Psoas muscle (tissue), 8 donors: ENCODE data around the gene UBE2I. TPM values are rescaled to one million over a fixed set of nuclear protein-coding genes. Genes with fewer than 3 reads are reported as not detected.

Source experiments
- ATAC-seq, 4 donors: fragments of 200-7000 bp; cut with Tn5 transposase; one replicate each; pipeline ENCODE4 v1.9.1; 2020; ENCODE audit warnings: moderate library complexity in 3 of 4, mild to moderate bottlenecking in 2 of 4
- DNase-seq, 2 donors: peaks; one replicate each; pipeline ENCODE4 v3.0.0-alpha.2; 2020
- H3K27ac ChIP-seq: fragments of 200-600 bp; one replicate; pipeline ENCODE4 v1.8.0; 2022
- H3K27me3 ChIP-seq, 3 donors: fragments of 200-600 bp in 1 of 3; one replicate each; pipeline versions ENCODE4 v1.6.1 to v1.8.0; 2013 to 2022; ENCODE audit warnings: low read length in 2 of 3, mild to moderate bottlenecking in 2 of 3, moderate library complexity in 1 of 3; ENCODE audit not compliant: insufficient read depth in 3 of 3
- H3K36me3 ChIP-seq, 2 donors: fragments of 200-600 bp in 1 of 2; one replicate each; pipeline versions ENCODE4 v1.6.1 to v1.8.0; 2013 to 2022; ENCODE audit warnings: low read depth in 1 of 2, mild to moderate bottlenecking in 1 of 2, moderate library complexity in 1 of 2; ENCODE audit not compliant: insufficient read depth in 1 of 2
- H3K4me1 ChIP-seq: fragments of 200-600 bp; one replicate; pipeline ENCODE4 v1.8.0; 2022
- H3K4me3 ChIP-seq: fragments of 200-600 bp; one replicate; pipeline ENCODE4 v1.8.0; 2022; ENCODE audit warnings: mild to moderate bottlenecking
- H3K9me3 ChIP-seq: fragments of 200-600 bp; one replicate; pipeline ENCODE4 v1.8.0; 2022
- WGBS, 3 donors: extraction: QIAGEN DNeasy Blood & Tissue Kit; methylation state at CpG; one replicate each; pipeline versions ENCODE4 v1.1.6 to v1.1.7; 2013; 5-methylcytosine and 5-hydroxymethylcytosine counted together
- intact Hi-C, 2 donors: fragments of 100-400 bp; cut with DNase I; formaldehyde crosslinking; loops; one replicate each; pipeline versions ENCODE4 v1.11.0 to v1.14.2; 2022
- polyA plus RNA-seq, 3 donors: library from polyadenylated mRNA; stranded (reverse); fragments of 200-250 nt; gene quantifications; one replicate each; pipeline ENCODE4 v1.2.3, GENCODE V29; 2013
- total RNA-seq, 4 donors: library from RNA; stranded (reverse); fragmentation: NEBNext Ultra II Directional in 2 of 4; extraction: Animal tissue kit (Norgen Biotek cat#: 25700) in 2 of 4; gene quantifications; one replicate each; pipeline versions ENCODE4 v1.2.1 to v1.2.4, GENCODE V29; 2021 to 2023
- TF ChIP-seq, protein P1 (sequence below): fragments of 200-600 bp; IDR thresholded peaks from one replicate; pipeline ENCODE4 v1.8.0; 2022; ENCODE audit warnings: antibody characterized with exemption
- donor health status: healthy with polysubstance abuse.
- donor health status: DM: no; HTN: no; CAD: no; lungs with moderate emphysema.
- donor health status: Bipolar disorder and iron deficiency.
- donor health status: healthy.
- donor health status: DM: yes; HTN: yes; CAD: no.
- donor health status: DM: no; HTN: no; CAD: no.
- donor health status: DM: no; HTN: no; CAD: no.
- donor health status: DM: yes; HTN: yes; CAD: no.

The UBE2I gene
- total and polyA plus RNA-seq, 7 donors = 46.2 to 101 (median 55.6) TPM

GRCh38 chr16:1305823-1306222 is 3.6 kb upstream of the UBE2I start:
- Histone ChIP-seq H3K4me1 (peaks cover 10% of the 10 kb centered on the region), H3K9me3 (no peaks in the 10 kb centered on the region), H3K27ac (no peak overlapping the region), H3K27me3 (peaks cover 0 to 23% (median 4%) of the 10 kb centered on the region in 3 donors), H3K36me3 (no peaks in the 10 kb centered on the region), H3K4me3 (no peak overlapping the region)
- ATAC-seq (no peak), DNase-seq (no peak)
- intact Hi-C loops = no loop called here
- WGBS, 3 donors = 62 to 65% (median 63%) methylated on average over 11 to 12 of the region's 12 CpGs
- TF ChIP-seq, protein P1, sequence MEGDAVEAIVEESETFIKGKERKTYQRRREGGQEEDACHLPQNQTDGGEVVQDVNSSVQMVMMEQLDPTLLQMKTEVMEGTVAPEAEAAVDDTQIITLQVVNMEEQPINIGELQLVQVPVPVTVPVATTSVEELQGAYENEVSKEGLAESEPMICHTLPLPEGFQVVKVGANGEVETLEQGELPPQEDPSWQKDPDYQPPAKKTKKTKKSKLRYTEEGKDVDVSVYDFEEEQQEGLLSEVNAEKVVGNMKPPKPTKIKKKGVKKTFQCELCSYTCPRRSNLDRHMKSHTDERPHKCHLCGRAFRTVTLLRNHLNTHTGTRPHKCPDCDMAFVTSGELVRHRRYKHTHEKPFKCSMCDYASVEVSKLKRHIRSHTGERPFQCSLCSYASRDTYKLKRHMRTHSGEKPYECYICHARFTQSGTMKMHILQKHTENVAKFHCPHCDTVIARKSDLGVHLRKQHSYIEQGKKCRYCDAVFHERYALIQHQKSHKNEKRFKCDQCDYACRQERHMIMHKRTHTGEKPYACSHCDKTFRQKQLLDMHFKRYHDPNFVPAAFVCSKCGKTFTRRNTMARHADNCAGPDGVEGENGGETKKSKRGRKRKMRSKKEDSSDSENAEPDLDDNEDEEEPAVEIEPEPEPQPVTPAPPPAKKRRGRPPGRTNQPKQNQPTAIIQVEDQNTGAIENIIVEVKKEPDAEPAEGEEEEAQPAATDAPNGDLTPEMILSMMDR = no peak

GRCh38 chr16:1306334-1306733 is 3.1 kb upstream of the UBE2I start:
- intact Hi-C loops = no loop called here
- Histone ChIP-seq H3K9me3 (no peaks in the 10 kb centered on the region), H3K4me3 (no peak overlapping the region), H3K4me1 (peaks cover 12% of the 10 kb centered on the region), H3K27me3 (peaks cover 0 to 18% (median under 1%) of the 10 kb centered on the region in 3 donors), H3K36me3 (no peaks in the 10 kb centered on the region), H3K27ac (no peak overlapping the region)
- WGBS, 3 donors = 57 to 67% (median 60%) methylated on average over 4 of the region's 4 CpGs
- DNase-seq (no peak), ATAC-seq (no peak)
- TF ChIP-seq, protein P1 = no peak

DNA sequence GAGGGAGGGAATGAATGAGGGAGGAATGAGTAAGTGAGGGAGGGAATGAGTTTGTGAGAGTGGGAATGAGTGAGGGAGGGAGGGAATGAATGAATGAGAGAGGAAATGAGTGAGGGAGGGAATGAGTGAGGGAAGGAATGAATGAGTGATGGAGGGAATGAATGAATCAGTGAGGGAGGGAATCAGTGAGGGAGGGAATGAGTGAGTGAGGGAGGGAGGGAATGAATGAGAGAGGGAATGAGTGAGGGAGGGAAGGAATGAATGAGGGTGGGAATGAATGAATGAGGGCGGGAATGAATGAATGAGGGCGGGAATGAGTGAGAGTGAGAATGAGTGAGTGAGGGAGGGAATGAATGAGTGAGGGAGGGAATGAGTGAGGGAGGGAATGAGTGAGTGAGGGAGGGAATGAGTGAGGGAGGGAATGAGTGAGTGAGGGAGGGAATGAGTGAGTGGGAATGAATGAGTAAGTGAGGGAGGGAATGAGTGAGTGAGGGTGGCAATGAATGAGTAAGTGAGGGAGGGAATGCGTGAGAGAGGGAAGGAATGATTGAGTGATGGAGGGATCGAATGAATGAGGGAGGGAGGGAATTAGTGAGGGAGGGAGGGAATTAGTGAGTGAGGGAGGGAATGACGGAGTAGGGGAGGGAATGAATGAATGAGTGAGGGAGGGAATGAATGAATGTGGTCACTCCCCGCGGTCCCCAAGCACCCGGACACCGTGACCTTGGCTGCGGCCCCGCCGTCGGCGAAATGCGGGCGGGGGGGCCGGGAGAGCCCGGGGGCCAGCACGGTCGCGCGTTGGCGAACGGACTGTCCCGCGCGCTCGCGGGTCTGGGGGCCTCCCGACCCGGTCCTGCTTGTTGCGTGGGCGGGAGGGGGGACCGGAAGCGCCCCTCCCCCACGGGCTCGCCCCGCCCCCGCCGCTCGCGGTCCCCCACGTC is 1.1 kb upstream of the UBE2I start:
- ATAC-seq = peak; percentile 27 to 50 (median 42)
- no peak for DNase-seq
- H3K27ac ChIP-seq = peak overlapping the region; percentile 98
- TF ChIP-seq, protein P1 = no peak
- H3K4me1 ChIP-seq = peaks cover 30% of the 10 kb centered on the region
- intact Hi-C loops = no loop called here
- no peaks in the 10 kb centered on the region for H3K36me3 ChIP-seq
- 5 to 10% (median 7%) methylated on average over 15 to 42 of the region's 43 CpGs for WGBS, 3 donors
- H3K4me3 ChIP-seq = peak overlapping the region; percentile 90
- H3K9me3 ChIP-seq = no peaks in the 10 kb centered on the region
- no peaks in the 10 kb centered on the region for H3K27me3 ChIP-seq

GRCh38 chr16:1309888-1310831 is 724 bp downstream of the UBE2I start:
- H3K4me3 ChIP-seq = peak overlapping the region; percentile 90
- ATAC-seq (no peak), DNase-seq (peak; percentile 78 to 82)
- peaks cover 0 to 14% of the 10 kb centered on the region in 2 donors for H3K36me3 ChIP-seq
- no peaks in the 10 kb centered on the region for H3K9me3 ChIP-seq
- H3K4me1 ChIP-seq = peaks cover 37% of the 10 kb centered on the region
- H3K27ac ChIP-seq = peak overlapping the region; percentile 68
- WGBS, 3 donors = 1 to 2% (median 1%) methylated on average over 46 to 77 of the region's 77 CpGs
- no peaks in the 10 kb centered on the region for H3K27me3 ChIP-seq
- intact Hi-C loops = no loop called here
- TF ChIP-seq, protein P1 = no peak
